Omental fat pad (tissue), 4 donors: ENCODE measurements around the gene SPOUT1. TPM values are rescaled to one million over a fixed set of nuclear protein-coding genes. Genes with fewer than 3 reads are reported as not detected.

Source experiments
- ATAC-seq: fragments of 150-250 bp; one replicate; pipeline ENCODE4 v1.9.1; 2016; ENCODE audit warnings: mild to moderate bottlenecking, moderate library complexity; ENCODE audit not compliant: low FRiP score
- DNase-seq: peaks from one replicate; pipeline ENCODE4 v3.0.0-alpha.2; 2019; ENCODE audit warnings: low spot score
- CTCF ChIP-seq, 3 donors: fragments of 450-650 bp; IDR thresholded peaks; one replicate each; pipeline ENCODE4 v1.5.1; 2016 to 2017; ENCODE audit warnings: antibody characterized with exemption in 3 of 3, mild to moderate bottlenecking in 3 of 3, moderate library complexity in 2 of 3
- total RNA-seq, 4 donors: library from RNA; depleted of rRNA; stranded (reverse); fragments of >200 nt; gene quantifications; one replicate each; pipeline ENCODE4 v1.1.0, GENCODE V29; 2016

Gene SPOUT1
- total RNA-seq, 4 donors from 2014 or later: 15.1 to 25.1 (median 21.2) TPM

GRCh38 chr9:128822407-128823042 is 7.1 kb downstream of the SPOUT1 start:
- no peak for TF ChIP-seq CTCF (IDR thresholded peaks at IDR 0.05)
- DNase-seq (no peak), ATAC-seq (no peak)

DNA sequence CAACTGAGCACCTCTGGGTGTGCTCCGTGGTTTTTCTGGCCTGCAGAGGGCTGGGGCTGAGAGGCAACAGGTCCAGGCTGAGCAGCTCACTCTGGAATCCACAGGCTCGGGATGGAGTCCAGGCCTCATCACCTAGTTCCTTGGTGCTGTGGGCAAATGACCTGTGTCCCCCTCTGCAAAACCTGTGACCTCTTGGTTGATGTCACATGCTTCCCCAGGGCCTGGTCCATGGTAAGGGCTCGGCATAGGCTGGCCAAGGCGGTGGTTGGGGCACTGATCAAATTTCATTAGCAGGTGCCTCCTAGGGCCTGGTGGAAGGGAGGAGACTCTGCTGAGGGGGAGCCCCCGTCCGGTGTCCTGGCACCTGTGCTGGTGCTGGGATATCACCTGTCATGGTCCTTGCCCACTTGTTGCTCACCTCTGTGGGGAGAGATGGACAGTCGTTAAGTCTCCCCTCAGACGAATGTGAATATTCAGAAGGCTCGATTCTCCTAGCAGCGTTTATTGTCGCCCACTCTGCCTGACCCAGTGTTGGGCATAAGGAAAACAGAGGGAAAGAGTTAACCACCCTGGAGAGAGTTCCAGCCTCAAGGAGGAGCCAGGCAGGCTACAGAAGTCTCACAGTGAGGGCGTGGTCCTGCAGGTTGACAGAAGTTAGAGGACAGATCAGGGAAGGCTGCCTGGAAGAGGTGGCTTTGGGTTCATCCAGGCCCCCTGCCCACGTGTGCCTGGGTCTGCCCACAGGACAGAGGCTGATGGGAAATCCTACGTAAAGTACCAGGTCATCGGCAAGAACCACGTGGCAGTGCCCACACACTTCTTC is 7.8 kb downstream of the SPOUT1 start:
- ATAC-seq (no peak), DNase-seq (no peak)
- no peak for TF ChIP-seq CTCF (IDR thresholded peaks at IDR 0.05)

GRCh38 chr9:128820665-128821583 is 8.7 kb downstream of the SPOUT1 start:
- TF ChIP-seq CTCF (IDR thresholded peaks at IDR 0.05): no peak
- no peak for DNase-seq
- no peak for ATAC-seq

DNA sequence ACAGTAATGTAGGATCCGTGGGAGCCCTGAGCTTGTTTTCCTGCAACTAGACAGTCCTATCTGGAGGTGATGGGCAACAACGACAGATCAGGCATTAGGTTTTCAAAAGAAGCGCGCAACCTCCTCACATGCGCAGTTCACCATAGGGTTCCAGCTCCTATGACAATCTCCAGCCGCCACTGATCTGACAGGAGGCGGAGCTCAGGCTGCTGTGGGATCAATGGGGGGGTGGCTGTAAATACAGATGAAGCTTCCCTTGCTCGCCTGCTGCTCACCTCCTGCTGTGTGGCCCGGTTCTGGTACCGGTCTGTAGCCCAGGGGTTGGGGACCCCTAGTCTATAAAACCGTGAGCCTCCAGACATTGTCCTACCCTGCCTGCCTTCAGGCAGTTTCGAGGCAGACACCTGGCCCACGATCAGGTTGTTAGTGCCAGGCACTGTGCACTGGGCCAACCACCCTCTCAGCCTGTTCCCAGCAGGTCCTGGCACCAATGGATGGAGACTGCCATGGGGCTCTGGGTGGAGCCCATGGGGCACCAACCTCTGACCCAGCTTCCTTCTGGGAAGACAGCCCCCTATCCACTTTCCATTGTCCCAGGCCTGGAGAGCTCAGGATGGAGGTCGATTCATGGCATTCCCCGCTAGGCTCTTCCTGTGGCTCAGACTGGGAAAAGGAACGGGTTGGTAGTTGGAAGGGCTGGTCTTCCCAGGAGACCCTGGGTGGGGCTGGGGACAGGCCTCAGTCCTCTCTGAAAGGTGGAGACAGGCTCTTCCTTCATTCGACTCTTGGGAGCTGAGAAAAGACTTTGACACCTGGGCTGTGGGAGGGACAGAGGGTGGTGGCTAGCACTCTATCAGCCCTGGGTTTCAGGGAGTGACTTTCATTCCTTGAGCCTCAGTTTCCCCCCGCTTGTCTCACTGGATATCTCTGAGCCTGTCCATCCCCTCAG is 9.6 kb downstream of the SPOUT1 start:
- ATAC-seq: no peak

DNA sequence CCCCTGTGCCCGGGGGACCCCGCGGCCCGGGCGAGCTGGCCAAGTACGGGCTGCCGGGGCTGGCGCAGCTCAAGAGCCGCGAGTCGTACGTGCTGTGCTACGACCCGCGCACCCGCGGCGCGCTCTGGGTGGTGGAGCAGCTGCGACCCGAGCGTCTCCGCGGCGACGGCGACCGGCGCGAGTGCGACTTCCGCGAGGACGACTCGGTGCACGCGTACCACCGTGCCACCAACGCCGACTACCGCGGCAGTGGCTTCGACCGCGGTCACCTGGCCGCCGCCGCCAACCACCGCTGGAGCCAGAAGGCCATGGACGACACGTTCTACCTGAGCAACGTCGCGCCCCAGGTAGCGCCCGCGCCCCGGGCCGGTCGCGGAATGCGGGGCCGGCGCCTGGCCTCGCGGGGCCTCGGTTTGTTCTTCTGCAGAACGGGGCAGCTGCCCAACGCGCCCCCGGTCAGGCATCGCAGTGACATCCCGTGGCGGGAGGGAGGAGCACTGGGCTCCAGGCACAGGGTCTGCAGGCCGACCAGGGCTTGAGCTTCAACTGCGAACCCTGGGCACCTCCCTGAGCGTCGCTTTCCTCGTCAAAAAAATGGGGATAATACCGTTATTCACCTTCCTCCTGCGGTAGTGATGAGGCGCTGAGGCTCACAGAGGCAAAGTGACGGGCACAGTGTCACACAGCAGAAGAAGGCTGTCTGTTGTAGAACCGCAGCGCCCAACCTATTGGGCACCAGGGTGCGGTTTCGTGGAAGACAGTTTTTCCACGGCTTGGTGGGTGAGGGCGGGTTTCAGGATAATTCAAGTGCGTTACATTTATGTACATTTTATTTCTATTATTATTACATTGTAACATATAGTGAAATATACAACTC is 10.5 kb downstream of the SPOUT1 start:
- TF ChIP-seq CTCF (IDR thresholded peaks at IDR 0.05): no peak
- no peak for DNase-seq
- ATAC-seq: peak; percentile 37

More for the DNA sequence above, 9.6 kb downstream of the SPOUT1 start:
- TF ChIP-seq CTCF (IDR thresholded peaks at IDR 0.05): no peak
- DNase-seq: no peak
